Heart right ventricle (tissue), 16 donors: ENCODE measurements around the gene ADGRD1. TPM values are rescaled to one million over a fixed set of nuclear protein-coding genes. Genes with fewer than 3 reads are reported as not detected.
A peak's percentile ranks its signal among the peaks of the same experiment; 100 is the strongest.
"Not testable (repeated sequence)": the region's sequence is repeated elsewhere in the genome, so short reads cannot be mapped to it uniquely, and the experiment has no call there.

Experiments used
- ATAC-seq, 8 donors: fragments of 200-7000 bp; cut with Tn5 transposase; one replicate each; pipeline ENCODE4 v1.9.1; 2020; ENCODE audit warnings: mild to moderate bottlenecking in 8 of 8, moderate library complexity in 8 of 8, moderate number of reproducible peaks in 1 of 8
- DNase-seq, 2 donors: peaks; one replicate each; pipeline ENCODE4 v3.0.0-alpha.2; 2020
- H3K27ac ChIP-seq, 10 donors: fragments of 200-600 bp; sonication (generic) in 2 of 10; one replicate each; pipeline versions ENCODE4 v1.5.0 to v1.8.0; 2020 to 2022; ENCODE audit warnings: mild to moderate bottlenecking in 3 of 10
- H3K27me3 ChIP-seq, 7 donors: fragments of 200-600 bp; one replicate each; pipeline ENCODE4 v1.8.0; 2021 to 2022; ENCODE audit warnings: mild to moderate bottlenecking in 2 of 7
- H3K36me3 ChIP-seq, 9 donors: fragments of 200-600 bp; sonication (generic) in 1 of 9; one replicate each; pipeline versions ENCODE4 v1.5.0 to v1.8.0; 2020 to 2022; ENCODE audit warnings: mild to moderate bottlenecking in 2 of 9
- H3K4me1 ChIP-seq, 9 donors: fragments of 200-600 bp; sonication (generic) in 1 of 9; one replicate each; pipeline versions ENCODE4 v1.5.0 to v1.8.0; 2020 to 2022; ENCODE audit warnings: mild to moderate bottlenecking in 4 of 9
- H3K4me3 ChIP-seq, 10 donors: fragments of 200-600 bp; sonication (generic) in 2 of 10; one replicate each; pipeline versions ENCODE4 v1.5.0 to v1.8.0; 2020 to 2022; ENCODE audit warnings: mild to moderate bottlenecking in 7 of 10, moderate library complexity in 2 of 10
- H3K9me3 ChIP-seq, 11 donors: fragments of 200-600 bp in 10 of 11; sonication (generic) in 2 of 11; one replicate each; pipeline versions ENCODE4 v1.5.0 to v1.8.0; 2013 to 2022; ENCODE audit warnings: mild to moderate bottlenecking in 2 of 11, control low read depth in 1 of 11, moderate library complexity in 1 of 11
- CTCF ChIP-seq, 9 donors: fragments of 200-600 bp; sonication (generic) in 2 of 9; IDR thresholded peaks; one replicate each; pipeline versions ENCODE4 v1.5.0 to v1.8.0; 2021 to 2022; ENCODE audit warnings: antibody characterized with exemption in 9 of 9, mild to moderate bottlenecking in 5 of 9, moderate library complexity in 1 of 9
- WGBS, 2 donors: extraction: QIAGEN DNeasy Blood & Tissue Kit; methylation state at CpG; one replicate each; pipeline ENCODE4 v1.1.7; 2013; ENCODE audit warnings: inconsistent platforms in 1 of 2; 5-methylcytosine and 5-hydroxymethylcytosine counted together
- intact Hi-C, 10 donors: fragments of 100-400 bp; cut with DNase I; formaldehyde crosslinking; loops; one replicate each; pipeline versions ENCODE4 v1.11.1 to v1.14.2; 2022
- polyA plus RNA-seq, 2 donors: library from polyadenylated mRNA; stranded (reverse); fragments of 200-250 nt; gene quantifications; one replicate each; pipeline ENCODE4 v1.2.3, GENCODE V29; 2013
- total RNA-seq, 10 donors: library from RNA; stranded (reverse); fragmentation: NEBNext Ultra II Directional in 3 of 10; extraction: Animal tissue kit (Norgen Biotek cat#: 25700) in 3 of 10; gene quantifications; one replicate each; pipeline versions ENCODE4 v1.2.1 to v1.2.4, GENCODE V29; 2021 to 2023
- donor health status: Arrhythmogenic right ventricular cardiomyopathy.
- donor health status: ischemic (EF 13 %, LVEDD 7.1; RV severe dilation, severe dysfunction).
- donor health status: healthy with polysubstance abuse.
- donor health status: DM: no; HTN: yes; CAD: no.
- donor health status: DM: no; HTN: no; CAD: no.
- donor health status: ischemic (EF 25% LVEDD 6.9; RV normal size, moderate dysfunction).
- donor health status: ischemic (EF 25% LVEDD 5.7; RV mildly dilated, moderate dysfunction).
- donor health status: healthy.
- donor health status: DM: yes; HTN: yes; CAD: no.
- donor health status: Ischemic cardiomyopathy.
- donor health status: ischemic (EF 35%, LVEDD 5.7; RV mildly dilated, moderate dysfunction).
- donor health status: nonischemic (EF 11% LVEDD 7.7; RV severe dilation, severe dysfunction).
- donor health status: DM: yes; HTN: yes; CAD: no.
- donor health status: PGD.
- donor health status: ischemic (EF 29% LVEDD 5.4; RV normal size, mild dysfunction).
- donor health status: nonischemic (EF 23%, LVEDD 6.1; RV moderate dilation, normal function).

Gene ADGRD1
- total and polyA plus RNA-seq, 12 donors: 16.8 to 157 (median 69.7) TPM

- Histone ChIP-seq H3K4me1 (no peaks in the 10 kb centered on the region), H3K27ac (no peak overlapping the region), H3K36me3 (peaks cover 0 to 42% (median 12%) of the 10 kb centered on the region in 9 donors), H3K27me3 (no peaks in the 10 kb centered on the region), H3K9me3 (no peaks in the 10 kb centered on the region), H3K4me3 (no peak overlapping the region)
- no peak for ATAC-seq
- WGBS, 2 donors: 88 to 89% methylated on average over 5 of the region's 5 CpGs
- no peak for TF ChIP-seq CTCF (IDR thresholded peaks at IDR 0.05)
- intact Hi-C loops: no loop called here
- DNase-seq: no peak
Measured at GRCh38 chr12:130992979-130993538, 39.4 kb downstream of the ADGRD1 start.

- no peak for TF ChIP-seq CTCF (IDR thresholded peaks at IDR 0.05)
- ATAC-seq (peak in 3 of 8 donors; percentile 16 to 31 (median 24)), DNase-seq (no peak)
- H3K4me1 ChIP-seq: no peaks in the 10 kb centered on the region
- no peaks in the 10 kb centered on the region for H3K9me3 ChIP-seq
- no peak overlapping the region for H3K4me3 ChIP-seq
- WGBS, 2 donors: 96% methylated on average over 32 of the region's 32 CpGs
- intact Hi-C loops: no loop called here
- H3K27ac ChIP-seq: no peak overlapping the region
- no peaks in the 10 kb centered on the region for H3K27me3 ChIP-seq
- peaks cover 0 to 46% (median 12%) of the 10 kb centered on the region in 9 donors for H3K36me3 ChIP-seq
Measured at GRCh38 chr12:130993759-130994670, 40.3 kb downstream of the ADGRD1 start.

GRCh38 chr12:130994821-130995375 is 41.2 kb downstream of the ADGRD1 start:
- no peaks in the 10 kb centered on the region for H3K9me3 ChIP-seq
- ATAC-seq (peak in 4 of 8 donors; percentile 16 to 25 (median 22)), DNase-seq (no peak)
- no peak overlapping the region for H3K27ac ChIP-seq
- peaks cover 0 to 48% (median 12%) of the 10 kb centered on the region in 9 donors for H3K36me3 ChIP-seq
- no peaks in the 10 kb centered on the region for H3K27me3 ChIP-seq
- H3K4me1 ChIP-seq: no peaks in the 10 kb centered on the region
- intact Hi-C loops: loop anchor here in 1 of 10 donors (1.0 kb wide), 1 partner anchor 33 kb away; no protein-coding TSS in a partner anchor
- WGBS, 2 donors: 90 to 91% methylated on average over 12 of the region's 12 CpGs
- no peak for TF ChIP-seq CTCF (IDR thresholded peaks at IDR 0.05)
- no peak overlapping the region for H3K4me3 ChIP-seq

GRCh38 chr12:130995386-130995969 is 41.8 kb downstream of the ADGRD1 start:
- not testable (repeated sequence) for H3K27me3 ChIP-seq, DNase-seq, H3K9me3 ChIP-seq, H3K4me3 ChIP-seq, ATAC-seq, H3K27ac ChIP-seq, H3K4me1 ChIP-seq
- intact Hi-C loops: loop anchor here in 1 of 10 donors (1.0 kb wide), 1 partner anchor 33 kb away; no protein-coding TSS in a partner anchor
- H3K36me3 ChIP-seq: peaks cover 0 to 54% (median 12%) of the 10 kb centered on the region in 9 donors
- WGBS, 2 donors: 93 to 94% methylated on average over 3 to 5 of the region's 5 CpGs
